HG03039 (cell line): Measurements from ENCODE around the gene PRRX2.

Source experiments
- ATAC-seq: cut with Tn5 transposase; IDR thresholded peaks from one replicate; pipeline ENCODE4 v1.9.1; 2021; ENCODE audit warnings: mild to moderate bottlenecking, moderate library complexity; ENCODE audit not compliant: unreplicated experiment

Gene PRRX2

DNA sequence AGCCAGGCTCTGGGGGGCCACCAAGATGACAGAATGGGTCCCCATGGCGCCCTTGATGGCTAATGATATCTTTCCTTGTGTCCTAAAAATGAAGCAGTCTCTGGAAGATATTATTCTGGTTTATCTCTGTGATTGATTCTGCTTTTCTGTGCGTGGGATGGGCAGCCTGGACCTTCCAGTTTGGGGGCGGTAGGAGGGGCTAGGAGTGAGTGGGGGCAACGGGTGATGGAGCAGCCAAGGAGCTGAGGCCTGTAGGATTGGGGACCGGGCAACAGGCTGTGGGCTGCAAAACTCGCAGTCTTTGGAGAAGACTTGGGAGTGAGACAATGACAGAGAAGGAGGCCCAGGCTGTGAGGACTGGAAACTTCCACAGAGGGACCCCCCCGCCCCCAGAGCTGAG is 8.8 kb downstream of the PRRX2 start:
- ATAC-seq: no peak

DNA sequence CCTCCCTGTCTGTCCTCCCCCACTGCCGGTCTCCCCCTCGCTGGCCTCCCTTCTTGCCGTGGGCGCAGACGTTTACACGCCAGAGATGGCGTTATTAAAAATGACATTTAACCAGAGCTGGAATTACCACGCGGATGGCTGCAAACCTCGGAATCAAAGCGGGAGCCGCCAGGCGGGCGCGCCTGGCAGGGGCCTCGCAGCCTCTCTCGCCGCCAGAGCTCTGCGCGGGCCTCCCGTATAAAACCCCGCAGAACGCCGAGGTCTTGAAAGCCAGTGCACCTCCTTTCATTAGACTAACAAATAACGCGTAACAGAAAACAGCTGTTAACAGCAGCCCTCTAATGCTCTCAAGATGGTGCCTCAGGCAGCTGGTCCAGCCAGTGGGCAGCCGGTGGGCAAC is 10.2 kb downstream of the PRRX2 start:
- no peak for ATAC-seq

DNA sequence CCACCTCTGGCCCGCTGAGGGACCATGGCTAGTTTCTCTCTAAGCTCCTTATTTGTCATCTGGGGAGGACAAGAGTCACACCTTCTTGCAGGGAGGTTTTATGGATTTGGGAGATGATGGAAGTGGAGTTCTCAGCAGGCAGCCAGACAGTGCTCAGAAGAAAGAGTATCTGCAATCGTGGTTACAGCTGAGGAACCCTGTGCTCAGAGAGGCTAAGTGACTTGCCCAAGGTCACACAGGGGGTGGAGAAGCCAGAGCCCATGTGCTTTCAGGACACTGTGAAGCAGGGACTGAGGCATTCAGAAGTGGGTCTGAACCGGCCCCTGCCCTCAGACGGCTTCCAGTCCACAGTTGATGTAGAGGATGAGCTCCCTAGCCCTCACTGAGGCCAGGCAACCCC is 10.8 kb downstream of the PRRX2 start:
- ATAC-seq: no peak

DNA sequence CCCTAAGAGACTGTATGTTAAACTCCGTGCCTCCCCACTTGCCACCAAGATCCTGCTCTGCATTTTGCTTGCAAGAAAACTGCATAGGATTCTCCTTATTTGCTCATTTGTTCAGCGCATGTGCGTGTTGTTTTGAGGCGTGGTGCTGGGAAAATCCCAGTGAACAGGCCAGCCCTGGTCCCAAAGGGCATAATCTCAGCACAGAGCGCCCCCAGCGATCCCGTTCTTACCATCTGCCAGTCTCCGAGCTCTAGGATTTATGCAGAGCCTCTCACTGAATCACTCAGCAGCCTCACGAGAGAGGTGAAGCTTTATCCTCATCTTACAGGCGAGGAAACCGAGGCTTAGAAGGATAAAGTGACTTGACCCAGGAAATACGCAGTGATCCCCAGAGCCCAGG is 11.5 kb downstream of the PRRX2 start:
- ATAC-seq: no peak

DNA sequence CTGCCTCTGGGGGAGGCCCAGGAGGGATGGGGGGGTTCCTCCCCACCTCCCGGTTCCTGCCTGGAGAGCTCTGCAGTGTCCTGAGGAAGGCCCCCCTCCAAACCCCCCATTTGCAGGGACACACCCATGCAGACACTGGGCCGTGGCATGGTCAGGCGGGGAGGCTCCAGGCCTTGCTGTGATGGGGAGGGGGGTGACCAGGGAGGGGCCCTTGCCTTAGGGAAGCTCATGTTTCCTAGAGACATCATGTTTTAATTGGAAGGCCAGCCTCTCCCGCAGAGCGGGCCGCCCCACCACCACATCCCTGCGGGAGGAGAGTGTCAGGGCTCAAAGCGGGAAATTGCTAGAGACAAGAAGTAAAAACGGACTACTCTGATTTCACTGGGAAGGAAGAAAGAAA is 12.0 kb downstream of the PRRX2 start:
- no peak for ATAC-seq

DNA sequence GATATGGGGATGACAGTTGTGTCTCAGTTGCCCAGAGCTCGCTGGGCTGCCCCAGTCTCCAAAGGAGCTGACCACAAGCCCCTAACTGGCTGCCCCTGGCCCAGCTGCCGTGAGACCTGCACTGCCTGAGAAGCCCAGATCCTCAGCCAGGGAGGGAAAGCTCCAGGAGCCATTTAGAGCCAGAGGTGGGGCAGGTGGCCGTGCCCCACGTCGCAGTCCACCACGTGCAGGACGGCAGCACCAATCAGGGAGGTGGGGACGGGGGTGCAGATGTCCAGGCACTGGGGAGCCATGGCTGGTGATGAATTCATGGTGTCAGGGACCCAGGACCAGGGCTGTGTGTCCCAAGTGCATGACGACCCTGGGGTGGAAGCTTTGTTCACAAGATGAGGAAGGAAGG is 13.4 kb downstream of the PRRX2 start:
- ATAC-seq: no peak

DNA sequence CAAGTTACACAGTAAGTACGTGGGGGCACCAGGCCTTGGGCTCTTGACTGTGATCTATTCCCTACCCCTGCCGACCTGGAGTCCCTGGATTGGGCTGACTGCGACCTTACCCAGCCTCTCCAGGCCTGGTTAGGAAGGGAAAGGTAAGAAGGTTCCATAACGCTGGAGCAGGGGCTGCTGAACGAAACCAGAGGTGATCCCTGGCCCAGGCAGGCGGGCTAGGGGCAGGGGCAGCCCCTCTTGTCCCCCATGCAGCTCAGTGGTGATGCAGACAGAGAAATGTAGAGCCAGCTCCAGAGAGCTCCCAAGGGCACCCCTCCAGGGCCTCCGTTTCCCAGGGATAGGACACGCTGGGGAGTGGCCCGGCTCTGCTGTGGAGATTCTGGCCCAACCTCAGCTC is 14.1 kb downstream of the PRRX2 start:
- no peak for ATAC-seq

DNA sequence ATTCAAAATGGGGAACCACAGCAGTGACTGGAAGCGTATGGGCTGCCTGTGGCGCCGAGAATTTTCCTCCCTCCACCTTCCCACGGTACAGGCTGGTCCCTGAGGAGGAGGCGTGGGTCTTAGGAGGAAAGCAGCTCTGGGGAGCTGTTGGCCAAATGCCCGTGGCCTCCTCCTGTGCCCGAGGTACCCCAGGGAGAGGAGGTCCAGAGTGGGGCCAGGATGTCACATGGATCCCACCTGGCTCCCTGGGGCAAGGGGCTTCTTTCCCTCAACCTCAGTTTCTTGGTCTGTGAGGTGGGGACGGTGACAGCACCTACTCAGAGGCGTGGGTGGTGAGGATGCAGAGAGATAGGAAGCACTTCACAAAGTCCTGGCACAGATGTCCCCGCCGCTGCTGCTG is 16.5 kb downstream of the PRRX2 start:
- ATAC-seq: no peak

DNA sequence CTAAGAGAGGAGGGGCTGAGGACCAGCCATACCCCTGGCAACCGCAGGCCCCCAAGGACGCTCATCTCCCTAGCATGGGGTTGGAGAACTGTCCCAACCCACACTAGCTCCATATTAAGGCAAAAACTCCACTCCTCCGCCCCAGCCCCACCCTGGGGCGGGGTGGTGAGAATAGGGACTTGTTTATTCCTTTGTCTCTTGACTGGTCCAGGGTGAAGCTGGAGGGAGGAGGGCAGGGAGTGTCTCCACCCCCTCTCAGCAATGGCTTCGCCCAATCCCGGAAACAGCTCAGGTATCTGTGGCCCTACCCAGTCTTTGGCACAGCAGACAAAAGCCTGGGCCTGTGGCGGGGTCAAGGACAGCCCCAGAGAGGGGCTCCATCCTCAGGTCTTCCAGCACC is 16.9 kb downstream of the PRRX2 start:
- no peak for ATAC-seq

DNA sequence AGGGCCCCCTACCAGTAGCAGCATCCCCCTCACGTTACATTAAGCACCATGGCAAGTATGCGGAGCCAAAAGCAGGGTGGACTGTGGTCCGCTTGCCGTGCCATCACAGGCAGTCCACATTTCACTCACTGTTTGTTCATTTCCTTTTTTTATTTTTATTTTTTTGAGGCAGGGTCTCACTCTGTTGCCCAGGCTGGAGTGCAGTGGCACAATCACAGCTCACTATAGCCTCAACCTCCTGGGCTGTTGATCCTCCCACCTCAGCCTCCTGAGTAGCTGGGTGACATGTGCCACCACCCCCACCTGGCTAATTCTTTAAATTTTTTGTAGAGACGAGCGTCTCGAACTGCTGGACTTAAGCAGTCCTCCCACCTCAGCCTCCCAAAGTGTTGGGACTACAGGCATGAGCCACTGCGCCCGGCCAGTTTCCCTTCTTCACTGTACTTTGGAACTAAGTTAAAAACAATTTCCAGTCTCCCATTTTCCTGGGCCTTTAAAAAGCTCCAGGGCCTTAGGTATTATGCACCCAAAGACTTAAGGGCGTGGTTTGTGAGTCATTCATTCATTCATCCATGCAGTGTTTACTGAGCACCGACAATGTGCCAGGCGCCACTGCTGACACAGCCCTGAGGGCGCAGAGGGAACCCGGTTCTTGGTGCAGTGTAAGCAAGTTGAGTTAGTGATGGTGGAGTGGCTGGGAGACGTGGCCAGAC is 19.9 kb downstream of the PRRX2 start:
- ATAC-seq: no peak

DNA sequence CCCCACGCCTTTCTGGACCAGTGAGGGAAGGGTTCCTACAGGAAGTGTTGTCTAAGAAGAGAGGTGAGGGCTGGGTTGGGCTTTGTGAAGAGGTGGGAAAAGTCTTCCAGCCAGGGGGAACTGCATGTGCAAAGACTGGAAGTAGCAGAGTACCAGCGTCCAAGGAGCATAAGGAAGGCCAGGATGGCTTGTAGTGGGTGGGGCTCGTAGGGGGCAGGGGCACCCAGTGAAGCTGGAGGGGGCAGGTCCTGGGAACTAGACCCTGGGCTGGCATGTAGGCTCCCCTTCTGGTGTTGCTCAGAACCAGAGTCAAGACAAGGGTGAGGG is 20.4 kb downstream of the PRRX2 start:
- no peak for ATAC-seq

DNA sequence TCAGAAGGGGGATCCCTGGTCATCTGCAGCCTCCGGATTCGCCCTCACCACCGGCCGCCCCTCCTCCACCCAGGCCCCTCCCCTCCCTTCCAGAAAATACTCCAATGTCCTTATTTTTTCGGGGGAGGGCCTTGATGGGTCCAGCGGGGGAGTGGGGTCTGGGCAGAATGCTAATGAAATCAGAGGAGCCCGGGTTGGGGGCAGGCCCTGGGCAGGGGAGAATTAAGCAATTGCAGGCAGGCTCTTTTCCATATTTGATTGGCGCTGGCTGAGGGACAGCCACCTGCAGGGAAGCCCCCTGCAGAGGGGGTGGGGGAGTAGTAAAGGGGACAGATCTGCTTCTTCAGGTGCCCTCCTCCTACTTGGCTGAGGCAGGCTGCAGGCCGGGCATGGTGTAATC is 21.3 kb downstream of the PRRX2 start:
- no peak for ATAC-seq

DNA sequence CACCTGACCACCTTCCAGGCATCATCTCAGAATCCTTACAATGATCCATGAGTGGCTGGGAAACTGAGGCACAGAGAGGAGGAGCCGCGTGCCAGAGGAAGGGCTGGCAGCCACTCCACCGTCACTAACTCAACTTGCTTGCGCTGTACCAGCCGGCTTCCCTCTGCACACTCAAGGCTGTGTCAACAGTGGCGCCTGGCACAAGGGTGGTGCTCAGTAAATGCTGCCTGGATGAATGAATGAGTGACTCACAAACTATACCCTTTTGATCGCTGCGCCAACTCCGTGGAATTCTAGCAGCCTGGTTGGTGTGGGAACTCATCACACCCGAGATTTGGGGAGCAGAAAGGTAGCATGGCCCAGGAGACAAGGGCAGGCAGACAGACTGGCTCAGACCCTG is 21.9 kb downstream of the PRRX2 start:
- ATAC-seq: no peak

DNA sequence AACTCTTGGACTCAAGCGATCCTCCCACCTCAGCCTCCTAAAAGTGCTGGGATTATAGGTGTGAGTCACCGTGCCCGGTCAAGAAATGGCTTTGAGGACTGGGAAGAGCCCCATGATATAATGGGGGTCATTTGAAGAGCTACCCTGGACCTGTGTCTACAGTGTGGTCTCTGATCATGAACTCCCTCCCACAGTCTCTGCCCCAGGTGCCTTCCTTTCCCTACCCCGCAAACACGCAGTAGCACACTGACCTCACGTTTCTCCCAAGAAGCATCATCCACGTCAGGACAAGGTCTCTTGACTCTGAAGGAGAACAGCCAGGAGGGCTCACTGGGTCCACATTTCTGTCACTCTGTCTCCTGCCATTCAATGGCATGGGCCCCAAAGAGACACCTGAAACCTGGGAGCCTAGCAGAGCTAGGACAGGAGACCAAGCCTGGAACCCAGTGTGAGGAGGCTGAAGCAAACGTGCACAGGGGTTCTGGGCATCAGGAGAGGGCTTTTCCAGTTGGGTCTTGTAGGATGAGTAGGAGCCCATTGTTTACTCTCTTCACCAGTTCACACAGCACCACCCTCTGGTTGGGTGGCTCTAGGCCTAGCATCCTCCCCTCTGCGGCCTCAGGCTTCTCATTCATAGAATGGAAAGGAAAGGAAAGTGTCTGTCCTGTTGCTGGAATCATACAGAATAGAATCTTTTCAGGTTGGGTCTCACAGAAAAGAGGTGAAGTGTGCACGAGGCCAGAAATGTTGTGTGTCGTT is 23.0 kb downstream of the PRRX2 start:
- no peak for ATAC-seq

DNA sequence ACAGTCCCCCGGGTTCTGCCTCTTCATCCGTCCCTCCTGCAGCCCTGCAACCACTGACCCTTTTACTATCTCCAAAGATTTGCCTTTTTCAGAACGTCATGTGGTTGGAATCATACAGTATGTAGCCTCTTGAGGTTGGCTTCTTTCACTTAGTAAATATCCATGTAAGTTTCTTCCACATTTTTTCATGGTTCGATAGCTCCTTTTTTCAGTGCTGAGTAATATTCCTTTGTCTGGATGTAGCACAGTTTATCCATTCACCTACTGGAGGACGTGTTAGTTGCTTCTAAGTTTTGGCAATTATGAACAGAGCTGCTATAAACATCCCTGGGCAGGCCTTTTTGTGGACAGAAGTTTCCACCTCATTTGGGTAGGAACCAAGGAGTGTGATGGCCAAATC is 27.1 kb downstream of the PRRX2 start:
- no peak for ATAC-seq

DNA sequence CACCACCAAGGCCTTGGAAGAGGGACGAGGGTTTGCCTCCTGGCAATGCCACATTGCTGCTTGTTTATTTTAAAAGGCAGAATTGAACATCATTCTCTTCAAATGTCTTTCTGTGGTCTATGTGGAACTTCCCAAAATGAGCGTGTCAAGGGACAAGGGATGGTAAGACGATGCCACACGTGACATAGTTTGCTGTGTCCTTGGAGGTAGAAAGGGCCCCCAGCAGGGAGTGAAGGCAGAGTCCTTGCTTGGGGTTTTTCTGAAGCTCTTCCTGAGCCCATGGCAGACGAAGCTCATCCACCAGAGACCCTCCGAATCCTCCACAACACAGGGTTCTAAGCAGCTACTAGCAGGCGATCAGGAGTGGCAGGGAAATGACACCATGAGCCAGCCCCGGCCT is 28.3 kb downstream of the PRRX2 start:
- no peak for ATAC-seq

DNA sequence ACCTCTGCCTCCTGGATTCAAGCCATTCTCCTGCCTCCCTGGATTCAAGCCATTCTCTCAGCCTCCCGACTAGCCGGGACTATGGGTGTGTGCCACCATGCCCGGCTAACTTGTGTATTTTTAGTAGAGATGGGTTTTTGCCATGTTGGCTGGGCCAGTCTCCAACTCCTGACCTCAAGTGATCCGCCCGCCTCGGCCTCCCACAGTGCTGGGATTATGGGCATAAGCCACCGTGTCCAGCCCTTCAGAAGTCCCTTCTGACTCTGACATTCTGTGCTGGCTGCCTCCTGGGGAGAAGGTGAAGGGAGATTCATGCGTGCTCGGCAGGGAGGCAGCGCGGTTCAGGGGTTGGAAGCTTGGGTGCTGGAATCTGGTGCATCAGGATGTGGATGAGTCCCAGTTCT is 28.8 kb downstream of the PRRX2 start:
- no peak for ATAC-seq

DNA sequence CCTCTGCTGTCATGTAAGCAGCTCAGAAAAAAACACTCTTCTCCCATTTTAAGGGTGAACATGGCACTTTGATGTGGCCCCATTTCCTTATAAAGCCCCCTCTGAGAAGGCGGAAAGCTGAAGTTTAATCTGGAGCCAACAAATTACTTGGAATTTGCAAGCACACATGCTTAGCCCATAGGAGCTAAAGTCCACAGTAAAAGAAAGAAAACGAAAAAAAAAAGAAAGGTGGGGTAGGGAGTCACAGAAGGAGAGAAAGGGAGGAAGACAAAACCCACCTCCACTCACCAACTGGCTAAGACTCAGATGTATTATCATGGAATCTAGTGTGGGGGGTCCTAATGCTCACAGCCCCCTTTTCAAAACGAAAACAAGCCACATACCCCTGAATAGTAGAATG is 30.4 kb downstream of the PRRX2 start:
- no peak for ATAC-seq

DNA sequence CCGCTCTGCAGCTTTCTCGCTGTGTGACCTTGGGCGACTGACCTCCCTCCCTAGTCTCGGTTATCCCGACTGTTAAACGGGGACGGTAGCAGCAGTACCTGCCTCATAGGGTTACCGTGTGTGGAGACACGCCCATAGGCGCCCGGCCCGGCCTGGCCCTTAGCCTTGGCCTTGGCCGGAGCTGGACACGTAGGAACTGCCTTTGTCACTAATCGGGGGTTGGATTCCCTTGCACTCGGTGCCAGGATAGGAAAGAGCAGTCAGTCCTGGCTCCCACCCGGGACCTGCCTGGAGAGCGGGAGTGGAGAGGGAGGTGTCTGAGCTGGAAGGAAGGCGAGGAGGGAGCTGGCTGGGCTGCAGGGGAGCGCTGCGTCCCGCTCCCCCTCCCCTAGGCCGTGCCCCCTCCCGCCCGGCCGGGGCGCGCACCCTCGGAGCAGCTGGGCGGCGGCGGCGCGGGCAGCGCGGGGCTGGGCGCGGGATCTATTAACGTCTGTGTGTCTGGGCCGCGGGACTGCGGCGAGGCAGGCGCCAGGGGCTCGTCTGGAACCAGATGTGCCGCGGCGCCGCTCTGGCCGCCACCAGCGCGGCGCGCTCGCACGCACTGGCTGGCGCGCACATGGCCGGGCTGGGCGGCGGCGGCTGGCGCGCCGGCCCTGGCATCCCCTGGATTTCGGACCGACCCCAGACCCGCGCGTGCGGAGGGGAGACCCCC is 31.7 kb downstream of the PRRX2 start:
- no peak for ATAC-seq

DNA sequence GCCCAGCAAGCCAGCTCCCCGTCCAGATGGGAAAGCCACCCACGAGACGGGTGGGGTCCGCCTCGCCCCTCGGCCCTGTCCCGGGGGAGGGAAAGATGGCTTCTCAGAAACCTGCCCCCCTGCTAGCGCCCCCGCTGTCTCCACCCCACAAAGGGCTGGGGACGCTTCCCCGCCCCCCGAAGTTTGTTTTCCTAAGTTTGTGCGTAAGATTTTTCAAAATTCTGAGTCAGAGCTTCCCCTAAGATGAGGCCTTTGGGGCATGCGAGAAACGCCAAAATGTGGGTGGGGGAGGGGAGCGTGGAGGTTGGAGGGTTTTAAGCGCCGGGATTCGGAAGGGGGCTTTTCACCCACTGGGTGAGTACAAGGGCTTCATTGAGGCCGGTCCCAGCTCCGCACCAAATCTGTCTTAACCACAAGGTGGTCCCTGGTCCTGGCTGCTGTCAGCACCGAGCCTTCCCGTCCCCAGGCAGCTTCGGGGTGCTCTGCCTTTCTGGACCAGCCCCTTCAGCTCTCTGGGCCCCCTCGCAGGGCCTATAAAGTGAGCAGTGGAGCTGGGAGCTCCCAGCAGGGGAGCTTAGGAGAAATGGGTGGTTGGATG is 32.3 kb downstream of the PRRX2 start:
- no peak for ATAC-seq

DNA sequence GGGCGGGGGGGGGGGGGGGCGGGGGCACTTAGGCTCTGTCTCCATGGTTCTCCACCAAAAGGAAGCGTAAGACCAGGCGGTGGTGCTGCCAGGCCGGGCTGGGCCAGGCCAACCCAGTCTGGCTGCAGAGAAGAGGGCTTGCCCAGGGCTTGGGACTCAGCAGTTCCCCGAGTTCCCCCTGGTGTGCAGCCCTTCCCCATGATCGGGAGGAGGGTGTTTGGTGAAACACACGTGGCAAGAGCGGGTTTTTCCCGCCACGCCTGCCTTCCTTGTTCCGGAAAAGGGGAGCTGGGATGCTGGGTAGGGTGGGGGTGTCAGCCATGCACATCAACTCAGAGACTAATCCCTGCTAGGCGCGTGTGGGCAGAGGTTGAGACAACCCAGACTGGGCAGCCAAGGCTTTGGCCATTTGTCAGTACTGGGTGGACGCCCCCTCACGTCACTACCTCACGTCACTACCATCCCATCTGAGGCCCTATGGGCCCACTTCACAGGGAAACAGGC is 32.9 kb downstream of the PRRX2 start:
- no peak for ATAC-seq

DNA sequence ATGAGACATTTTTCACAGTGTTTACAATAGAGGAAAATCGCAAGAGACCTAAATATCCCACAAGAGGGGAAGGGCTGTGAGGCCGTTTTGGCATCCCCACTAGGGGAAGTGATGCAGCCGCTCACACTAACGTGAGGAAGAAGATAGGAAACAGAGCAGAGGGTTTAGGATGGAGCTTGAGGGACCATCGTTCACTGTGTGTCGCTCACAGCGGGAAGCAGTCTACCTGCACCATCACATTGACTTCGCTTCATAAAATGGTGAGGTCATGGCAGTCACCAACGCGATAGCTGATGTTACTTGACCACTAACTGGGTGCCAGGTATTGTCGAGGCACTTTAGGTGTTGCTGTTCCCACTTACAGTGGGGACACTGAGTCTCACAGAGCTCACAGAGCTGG is 35.6 kb downstream of the PRRX2 start:
- no peak for ATAC-seq
